Activated naive CD4-positive, alpha-beta T cell treated with anti-CD3 and anti-CD28 coated beads, Interleukin-2, amount 10 ng/mL, durations not matched to agents 7 days and 5 days (primary cell): ENCODE measurements around the gene RAB11FIP3.

ENCODE experiments used
- CTCF ChIA-PET: fragments of 350-600 bp; sonication (Branson Sonifier 250); formaldehyde crosslinking; loops from one replicate; lab custom pipeline; 2021; ENCODE audit warnings: antibody characterized with exemption; lab: Charles Lee
- DNase-seq: peaks from one replicate; pipeline ENCODE4 v3.0.0-alpha.2; 2020
- H3K27ac Mint-ChIP-seq: one replicate; pipeline ENCODE4 v1.8.0; 2021; ENCODE audit warnings: mild to moderate bottlenecking, moderate library complexity, mixed read lengths
- H3K27me3 Mint-ChIP-seq: one replicate; pipeline ENCODE4 v1.8.0; 2021; ENCODE audit warnings: mild to moderate bottlenecking, mixed read lengths
- H3K36me3 Mint-ChIP-seq: one replicate; pipeline ENCODE4 v1.8.0; 2021; ENCODE audit warnings: mixed read lengths
- H3K4me1 Mint-ChIP-seq: one replicate; pipeline ENCODE4 v1.8.0; 2021; ENCODE audit warnings: mixed read lengths
- H3K4me3 Mint-ChIP-seq: one replicate; pipeline ENCODE4 v1.8.0; 2021; ENCODE audit warnings: mild to moderate bottlenecking, moderate library complexity, mixed read lengths
- H3K9me3 Mint-ChIP-seq: one replicate; pipeline ENCODE4 v1.8.0; 2021; ENCODE audit warnings: mixed read lengths

The RAB11FIP3 gene

DNA sequence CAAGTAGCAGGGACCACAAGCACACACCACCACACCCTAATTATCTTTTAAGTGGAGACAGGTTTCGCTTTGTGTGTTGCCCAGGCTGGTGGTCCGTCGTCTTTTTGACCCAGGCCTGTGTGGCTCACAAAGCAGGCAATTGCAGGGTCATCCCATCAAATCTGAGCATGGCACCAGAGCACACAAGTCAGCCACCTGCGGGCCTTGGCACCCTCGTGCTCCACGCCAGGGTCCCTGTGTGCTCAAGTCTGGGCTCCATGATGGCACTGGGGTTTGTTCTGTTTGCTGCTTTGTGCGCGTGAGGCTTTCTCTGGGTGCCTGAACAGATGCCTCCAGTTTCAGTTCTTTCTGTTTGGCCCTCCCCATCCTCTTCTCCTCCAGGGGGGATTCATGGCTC lies 99.7 kb downstream of the RAB11FIP3 start:
- CTCF ChIA-PET, result no interaction called here
- Mint-ChIP-seq H3K4me1 (peaks cover 41% of the 10 kb centered on the region), H3K36me3 (peaks cover 7% of the 10 kb centered on the region), H3K27ac (peak overlapping the region; percentile 93), H3K27me3 (no peaks in the 10 kb centered on the region), H3K4me3 (no peak overlapping the region), H3K9me3 (no peaks in the 10 kb centered on the region)
- no peak for DNase-seq

DNA sequence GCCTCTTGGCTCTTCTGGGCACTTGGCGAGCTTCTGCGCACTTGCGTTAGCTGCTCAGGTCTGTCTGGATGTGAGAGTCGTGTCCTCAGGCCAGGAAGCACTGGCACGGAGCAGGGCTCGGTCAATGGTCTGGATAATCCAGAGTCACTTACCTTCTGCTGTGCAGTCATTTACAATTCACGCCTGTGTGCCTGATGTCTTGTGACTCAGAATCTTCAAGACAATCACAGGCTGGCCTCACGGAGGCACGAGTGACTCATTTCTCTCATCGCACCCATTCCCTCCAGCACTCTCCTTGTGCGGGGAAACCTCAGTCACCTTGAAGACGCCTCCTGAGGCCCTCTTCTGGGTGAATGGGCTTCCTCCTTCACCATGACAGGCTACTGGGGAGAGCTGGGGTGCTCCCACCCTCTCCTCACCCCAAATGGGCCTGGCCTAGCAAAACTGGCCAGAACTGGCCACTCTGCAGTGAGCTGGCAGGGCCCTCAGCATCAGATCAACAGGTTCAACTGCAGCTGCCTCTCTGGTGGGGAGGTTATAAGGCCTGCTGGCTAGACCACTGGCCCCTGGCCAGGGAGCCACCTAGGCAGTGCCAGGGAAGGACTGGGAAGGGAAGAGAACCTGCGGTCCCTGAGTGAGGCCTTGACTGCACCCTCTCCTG lies 100.2 kb downstream of the RAB11FIP3 start:
- Mint-ChIP-seq H3K27me3 (no peaks in the 10 kb centered on the region), H3K27ac (peak overlapping the region; percentile 93), H3K4me1 (peaks cover 44% of the 10 kb centered on the region), H3K9me3 (no peaks in the 10 kb centered on the region), H3K4me3 (peak overlapping the region; percentile 54), H3K36me3 (peaks cover 7% of the 10 kb centered on the region)
- peak; percentile 65 for DNase-seq
- CTCF ChIA-PET, result interaction anchor here (1.2 to 2.0 kb wide), 2 partner anchors 41 to 111 kb away, joined by 3 to 4 read pairs; partner anchors contain the start of gene NHLRC4

DNA sequence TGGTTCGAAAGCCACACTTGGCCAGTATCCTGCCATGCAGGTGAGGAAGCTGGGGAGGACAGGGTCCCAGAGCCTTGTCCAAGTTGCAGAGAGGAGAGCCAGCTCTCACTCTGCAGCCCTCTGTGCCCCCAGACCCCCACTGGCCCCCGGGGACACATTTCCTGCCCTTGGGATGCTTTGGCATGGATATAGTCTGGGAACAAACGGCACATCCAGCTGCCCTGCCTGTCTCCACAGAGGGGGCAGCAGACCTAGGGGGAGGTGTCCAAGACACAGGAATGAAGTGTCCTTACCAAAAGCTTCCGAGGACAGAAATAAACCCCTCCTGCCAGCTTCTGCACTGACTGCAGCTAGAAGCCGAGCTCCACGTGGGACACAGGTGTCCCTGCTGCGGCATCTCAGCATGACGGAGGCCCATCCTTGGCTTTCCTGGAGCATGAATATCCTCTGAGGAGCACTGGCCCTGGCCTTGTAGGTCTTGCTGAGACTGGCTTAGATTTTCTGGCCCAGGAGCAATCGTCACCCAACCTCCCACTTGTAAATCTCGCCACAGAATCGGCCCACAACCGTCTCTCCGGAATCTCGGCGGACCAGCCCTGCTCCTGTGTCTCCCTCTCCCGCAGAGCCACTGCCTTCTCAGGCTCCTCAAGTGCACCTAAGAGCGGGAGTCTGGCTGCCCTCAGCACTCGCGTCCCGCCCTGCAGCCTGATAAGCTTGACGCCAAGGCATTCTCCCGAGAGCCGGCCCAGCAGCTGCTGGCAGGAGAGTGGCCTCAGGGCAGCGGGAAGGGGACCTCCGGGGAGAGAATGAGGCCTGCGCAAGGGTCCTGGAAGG lies 100.9 kb downstream of the RAB11FIP3 start:
- Mint-ChIP-seq H3K9me3 (no peaks in the 10 kb centered on the region), H3K27me3 (no peaks in the 10 kb centered on the region), H3K4me1 (peaks cover 44% of the 10 kb centered on the region), H3K4me3 (peak overlapping the region; percentile 78), H3K36me3 (peaks cover 7% of the 10 kb centered on the region), H3K27ac (peak overlapping the region; percentile 93)
- CTCF ChIA-PET, result interaction anchor here (1.2 to 2.0 kb wide), 2 partner anchors 41 to 110 kb away, joined by 3 to 4 read pairs; partner anchors contain the start of gene NHLRC4
- DNase-seq, result no peak

DNA sequence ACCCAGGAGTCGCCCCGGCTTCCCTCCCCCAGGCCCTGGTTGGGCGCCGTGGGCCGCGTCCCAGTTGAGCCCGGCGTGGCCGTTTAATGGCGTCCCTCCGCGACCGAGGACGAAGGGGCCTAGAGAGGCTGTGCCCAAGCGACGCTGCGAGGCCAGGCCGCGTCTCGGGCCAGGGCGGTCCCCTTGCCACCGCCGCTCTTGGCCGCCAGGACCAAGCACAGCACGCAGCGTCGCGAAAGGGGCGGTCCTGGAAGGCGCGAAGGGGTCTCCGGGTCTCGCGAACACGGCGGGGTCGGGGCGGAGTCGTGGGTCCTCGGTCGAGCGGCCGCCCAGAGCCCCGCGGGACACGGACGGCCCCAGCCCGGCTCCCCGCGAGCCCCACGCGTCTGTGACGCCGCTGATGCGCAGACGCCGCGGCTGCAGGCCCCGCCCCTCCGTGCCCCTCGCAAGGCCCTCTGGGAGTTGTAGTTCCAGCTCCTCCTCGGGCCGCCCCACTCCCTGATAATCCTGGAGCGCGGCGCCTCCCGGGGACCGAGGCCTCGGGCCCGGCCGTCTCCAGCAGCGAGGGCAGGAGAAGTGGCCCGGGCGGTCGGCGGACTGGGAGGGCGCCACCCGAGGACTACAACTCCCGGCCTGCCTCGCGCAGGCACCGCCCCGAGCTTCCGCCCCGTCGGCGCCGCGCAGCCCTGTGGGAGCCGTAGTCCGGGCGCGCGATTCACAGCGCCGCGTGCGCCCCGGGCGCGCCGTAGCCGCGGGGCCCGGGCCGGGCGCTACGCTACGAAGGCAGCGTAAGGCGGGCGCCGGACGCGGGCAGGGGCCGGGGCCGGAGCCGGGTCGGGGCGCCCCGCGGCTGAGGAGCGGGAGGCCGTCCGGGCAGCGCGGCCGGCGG lies 101.8 kb downstream of the RAB11FIP3 start, which contains the start of gene CAPN15:
CAPN15 (plus strand) TSS at position 698 of the 889 bp plus-strand sequence. CDS start 19,127 bp downstream, outside the sequence.
- H3K27me3 Mint-ChIP-seq, result no peaks in the 10 kb centered on the region
- peaks cover 44% of the 10 kb centered on the region for H3K4me1 Mint-ChIP-seq
- peak within 1 kb of the TSS; percentile 91 for H3K4me3 Mint-ChIP-seq
- H3K9me3 Mint-ChIP-seq, result no peaks in the 10 kb centered on the region
- H3K36me3 Mint-ChIP-seq, result peaks cover 7% of the 10 kb centered on the region
- CTCF ChIA-PET, result interaction anchor here (2.0 kb wide), 1 partner anchor 40 kb away, joined by 4 read pairs; the partner anchor contains the start of gene NHLRC4
- peak within 1 kb of the TSS; percentile 93 for H3K27ac Mint-ChIP-seq
- DNase-seq, result peak; percentile 87

DNA sequence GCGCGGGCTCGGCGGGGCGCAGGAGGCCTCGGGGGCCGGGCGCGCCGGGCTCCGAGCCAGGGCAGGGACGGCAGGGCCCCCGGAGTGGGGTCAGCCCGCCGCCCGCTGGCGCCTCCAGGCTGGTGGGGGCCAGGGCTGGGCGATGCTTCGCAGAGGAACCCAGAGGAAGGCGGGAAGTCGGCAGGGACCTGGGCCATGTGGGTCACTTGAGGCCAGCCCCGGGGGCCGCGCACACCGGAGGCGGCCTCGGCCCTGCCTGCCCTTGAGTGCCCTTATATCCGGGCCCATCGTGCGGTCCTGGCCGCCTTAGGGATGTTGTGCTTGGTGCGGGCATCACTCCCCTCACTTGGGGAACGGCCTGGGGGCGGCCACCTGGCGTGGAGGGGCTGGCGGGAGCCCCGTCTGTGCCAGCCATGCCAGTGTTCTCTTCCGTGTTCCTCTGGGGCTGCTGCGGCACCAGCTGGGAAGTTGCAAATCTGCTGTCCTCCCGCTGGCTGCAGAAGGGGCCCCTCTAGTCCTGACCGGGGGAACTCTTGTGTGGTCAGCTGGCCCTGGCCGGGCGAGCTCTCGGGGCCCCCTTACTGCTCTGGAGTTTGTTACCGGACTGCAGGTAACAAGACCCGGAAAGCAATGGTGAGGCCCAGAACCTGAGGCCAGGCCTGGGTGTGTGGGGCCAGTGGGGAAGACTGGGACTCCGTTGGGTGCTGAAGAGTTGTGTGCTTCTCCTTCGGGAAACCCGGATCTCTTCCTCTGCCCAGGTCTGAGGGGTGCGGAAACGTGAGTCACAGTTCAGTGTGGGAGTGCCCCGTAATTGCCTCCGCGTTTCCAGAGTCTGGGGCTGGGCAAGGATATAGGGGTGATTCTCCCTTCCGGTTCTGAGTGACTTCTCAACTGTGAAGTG lies 102.9 kb downstream of the RAB11FIP3 start:
- H3K27me3 Mint-ChIP-seq, result no peaks in the 10 kb centered on the region
- CTCF ChIA-PET, result interaction anchor here (1.1 kb wide), 1 partner anchor 9 kb away, joined by 4 read pairs; no protein-coding TSS in a partner anchor
- peak overlapping the region; percentile 91 for H3K4me3 Mint-ChIP-seq
- H3K36me3 Mint-ChIP-seq, result peaks cover 7% of the 10 kb centered on the region
- peaks cover 44% of the 10 kb centered on the region for H3K4me1 Mint-ChIP-seq
- H3K9me3 Mint-ChIP-seq, result no peaks in the 10 kb centered on the region
- DNase-seq, result peak; percentile 56
- H3K27ac Mint-ChIP-seq, result peak overlapping the region; percentile 93

DNA sequence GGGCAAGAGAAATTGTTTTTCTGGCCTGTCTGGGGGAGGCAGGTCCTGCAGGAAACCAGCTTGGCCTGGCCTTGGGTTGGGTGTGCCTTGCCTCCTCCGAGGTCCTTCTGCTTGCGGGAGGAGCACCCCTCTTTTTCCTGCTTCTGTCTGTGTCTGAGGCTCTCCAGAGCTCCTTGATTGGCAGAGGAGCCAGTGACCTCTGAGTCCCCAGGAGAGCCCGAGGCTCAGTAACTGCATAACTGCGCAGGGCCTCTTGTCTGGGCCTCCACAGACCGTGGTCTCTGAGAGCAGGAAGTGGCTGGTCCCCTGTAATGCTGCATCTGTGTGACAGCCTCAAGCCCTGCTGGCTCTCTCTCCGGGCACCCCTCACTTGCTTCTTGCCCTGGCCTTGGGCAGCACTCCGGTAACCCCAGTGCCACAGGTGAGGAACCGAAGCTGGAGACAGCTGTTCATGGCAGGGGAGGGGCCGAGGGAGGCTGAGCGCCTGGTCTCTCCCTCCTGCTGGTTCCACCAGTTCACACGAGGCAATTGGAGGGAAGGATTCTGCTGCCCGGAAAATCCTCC lies 103.6 kb downstream of the RAB11FIP3 start:
- H3K36me3 Mint-ChIP-seq, result peaks cover 7% of the 10 kb centered on the region
- H3K27ac Mint-ChIP-seq, result peak overlapping the region; percentile 93
- H3K27me3 Mint-ChIP-seq, result no peaks in the 10 kb centered on the region
- peak overlapping the region; percentile 91 for H3K4me3 Mint-ChIP-seq
- no peaks in the 10 kb centered on the region for H3K9me3 Mint-ChIP-seq
- peaks cover 42% of the 10 kb centered on the region for H3K4me1 Mint-ChIP-seq
- CTCF ChIA-PET, result interaction anchor here (1.1 kb wide), 1 partner anchor 8 kb away, joined by 4 read pairs; no protein-coding TSS in a partner anchor
- peak; percentile 58 for DNase-seq

DNA sequence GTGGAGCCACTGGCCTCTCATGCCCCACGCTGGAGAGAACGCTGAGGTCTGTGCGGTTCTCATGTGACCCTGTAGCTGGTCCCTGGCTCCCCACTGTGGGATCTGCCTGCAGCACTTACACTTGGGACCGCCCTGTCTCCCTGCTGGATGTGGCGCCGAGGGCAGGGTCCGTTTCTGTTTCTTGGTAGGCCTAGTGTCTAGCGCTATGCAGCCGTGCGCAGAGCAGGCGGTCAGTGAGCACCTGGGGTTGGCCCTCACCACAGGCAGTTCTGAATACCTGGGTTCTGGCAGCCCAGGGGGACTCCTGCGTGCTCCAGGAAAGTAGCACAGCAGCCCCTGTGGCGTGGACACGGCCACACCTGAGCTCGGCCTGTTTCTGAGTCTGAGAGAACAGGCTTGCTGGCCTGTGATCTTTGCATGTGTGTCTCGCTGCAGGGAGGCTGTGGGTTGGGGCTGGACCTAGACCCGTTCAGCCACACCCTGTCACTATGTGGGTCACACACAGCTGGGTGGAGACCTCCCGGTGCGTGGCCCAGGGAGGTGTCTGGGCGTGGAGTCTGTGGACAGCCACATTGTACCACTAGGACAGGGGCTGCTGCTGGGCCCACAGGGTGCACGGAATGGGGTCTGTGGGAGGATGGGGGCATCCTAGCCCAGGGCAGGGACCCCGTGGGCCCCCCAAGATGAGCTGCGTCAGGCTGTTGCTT lies 104.8 kb downstream of the RAB11FIP3 start:
- no peak for DNase-seq
- peaks cover 7% of the 10 kb centered on the region for H3K36me3 Mint-ChIP-seq
- H3K9me3 Mint-ChIP-seq, result no peaks in the 10 kb centered on the region
- no peaks in the 10 kb centered on the region for H3K27me3 Mint-ChIP-seq
- H3K4me3 Mint-ChIP-seq, result peak overlapping the region; percentile 91
- CTCF ChIA-PET, result no interaction called here
- peak overlapping the region; percentile 86 for H3K27ac Mint-ChIP-seq
- H3K4me1 Mint-ChIP-seq, result peaks cover 35% of the 10 kb centered on the region

DNA sequence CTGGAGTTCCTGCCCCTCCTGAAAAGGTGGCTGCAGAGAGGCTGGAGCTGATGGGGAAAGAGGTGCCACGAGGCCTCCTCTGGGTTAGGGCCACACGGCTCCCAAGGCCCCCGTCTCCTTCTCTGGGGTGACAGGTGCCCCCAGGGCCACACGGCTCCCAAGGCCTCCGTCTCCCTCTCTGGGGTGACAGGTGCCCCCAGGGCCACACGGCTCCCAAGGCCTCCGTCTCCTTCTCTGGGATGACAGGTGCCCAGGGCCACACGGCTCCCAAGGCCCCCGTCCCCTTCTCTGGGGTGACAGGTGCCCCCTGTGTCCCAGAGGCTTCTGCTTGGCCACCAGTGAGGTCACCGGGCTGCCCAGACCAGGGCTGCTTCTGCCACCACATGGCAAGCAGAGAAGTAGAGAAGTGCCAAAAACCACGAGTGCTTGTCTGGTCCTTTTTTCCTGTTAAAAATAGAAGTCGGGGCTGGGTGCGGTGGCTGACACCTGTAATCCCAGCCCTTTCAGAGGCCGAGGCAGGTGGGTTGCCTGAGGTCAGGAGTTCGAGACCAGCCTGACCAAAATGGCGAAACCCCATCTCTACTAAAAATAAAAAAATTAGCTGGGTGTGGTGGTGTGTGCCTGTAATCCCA lies 106.2 kb downstream of the RAB11FIP3 start:
- no peak for DNase-seq
- Mint-ChIP-seq H3K9me3 (no peaks in the 10 kb centered on the region), H3K27me3 (no peaks in the 10 kb centered on the region), H3K4me1 (peaks cover 21% of the 10 kb centered on the region), H3K27ac (no peak overlapping the region), H3K36me3 (peaks cover 3% of the 10 kb centered on the region), H3K4me3 (no peak overlapping the region)
- CTCF ChIA-PET, result no interaction called here

DNA sequence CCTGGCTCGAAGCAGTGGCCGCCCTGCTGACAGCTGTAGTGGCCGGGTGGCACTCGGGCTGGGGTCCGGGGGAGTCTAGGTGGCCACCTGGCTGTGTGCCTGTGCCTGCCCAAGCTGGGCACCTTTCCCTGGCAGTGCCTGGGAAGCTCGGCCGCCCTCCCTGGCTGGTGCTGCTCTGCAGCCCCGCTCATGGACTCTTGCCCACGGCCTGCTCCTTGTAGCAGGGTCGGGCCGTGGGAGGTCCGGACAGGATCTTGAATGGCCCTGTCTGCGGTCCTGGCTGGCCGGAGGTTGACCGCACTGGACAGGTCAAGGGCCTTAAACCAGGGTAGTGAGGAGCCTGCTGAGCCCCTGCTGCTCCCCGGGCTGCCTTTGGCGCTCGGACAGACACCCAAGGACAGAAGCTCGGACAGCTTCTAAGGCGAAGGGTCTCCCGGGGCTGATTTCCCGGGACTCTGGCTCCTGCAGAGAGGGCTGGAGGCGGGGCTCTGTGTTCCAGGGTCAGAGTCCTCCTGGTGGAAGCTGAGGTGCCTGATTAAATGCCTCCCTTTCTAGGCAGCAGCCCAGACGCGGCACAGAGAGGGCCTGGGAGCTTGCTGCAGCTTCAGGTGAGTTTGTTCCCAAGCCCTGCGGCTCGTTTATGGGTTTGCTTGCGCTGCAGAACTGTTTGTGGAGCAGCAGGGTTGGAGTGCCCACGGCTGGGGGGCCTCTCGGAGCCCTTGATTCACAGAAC lies 108.1 kb downstream of the RAB11FIP3 start:
- CTCF ChIA-PET, result no interaction called here
- Mint-ChIP-seq H3K4me3 (no peak overlapping the region), H3K27me3 (no peaks in the 10 kb centered on the region), H3K4me1 (peaks cover 19% of the 10 kb centered on the region), H3K9me3 (no peaks in the 10 kb centered on the region), H3K27ac (no peak overlapping the region), H3K36me3 (peaks cover 2% of the 10 kb centered on the region)
- DNase-seq, result no peak

DNA sequence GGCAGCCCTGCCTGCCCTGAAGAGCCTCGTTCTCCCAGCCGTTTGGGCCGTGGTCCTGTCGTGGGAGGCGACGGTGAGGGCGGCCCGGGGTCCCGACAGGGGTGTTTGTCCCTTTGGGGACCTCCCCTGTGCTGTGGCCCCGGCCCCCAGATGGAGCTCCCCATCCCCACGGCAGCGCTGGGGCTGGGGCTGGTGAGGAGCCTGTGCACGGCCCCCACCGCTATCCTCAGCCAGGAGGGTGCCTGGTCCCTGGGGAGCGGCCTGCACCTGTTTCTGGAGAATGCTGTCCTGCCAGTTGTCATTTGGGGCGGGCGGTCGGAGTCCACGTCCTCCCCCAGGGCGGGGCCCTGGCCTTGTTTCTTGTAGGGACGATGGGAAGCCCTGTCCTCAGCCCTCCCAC lies 108.7 kb downstream of the RAB11FIP3 start:
- no peaks in the 10 kb centered on the region for H3K27me3 Mint-ChIP-seq
- no peak overlapping the region for H3K4me3 Mint-ChIP-seq
- no peaks in the 10 kb centered on the region for H3K9me3 Mint-ChIP-seq
- no peaks in the 10 kb centered on the region for H3K36me3 Mint-ChIP-seq
- peaks cover 13% of the 10 kb centered on the region for H3K4me1 Mint-ChIP-seq
- DNase-seq, result no peak
- no peak overlapping the region for H3K27ac Mint-ChIP-seq
- CTCF ChIA-PET, result no interaction called here

DNA sequence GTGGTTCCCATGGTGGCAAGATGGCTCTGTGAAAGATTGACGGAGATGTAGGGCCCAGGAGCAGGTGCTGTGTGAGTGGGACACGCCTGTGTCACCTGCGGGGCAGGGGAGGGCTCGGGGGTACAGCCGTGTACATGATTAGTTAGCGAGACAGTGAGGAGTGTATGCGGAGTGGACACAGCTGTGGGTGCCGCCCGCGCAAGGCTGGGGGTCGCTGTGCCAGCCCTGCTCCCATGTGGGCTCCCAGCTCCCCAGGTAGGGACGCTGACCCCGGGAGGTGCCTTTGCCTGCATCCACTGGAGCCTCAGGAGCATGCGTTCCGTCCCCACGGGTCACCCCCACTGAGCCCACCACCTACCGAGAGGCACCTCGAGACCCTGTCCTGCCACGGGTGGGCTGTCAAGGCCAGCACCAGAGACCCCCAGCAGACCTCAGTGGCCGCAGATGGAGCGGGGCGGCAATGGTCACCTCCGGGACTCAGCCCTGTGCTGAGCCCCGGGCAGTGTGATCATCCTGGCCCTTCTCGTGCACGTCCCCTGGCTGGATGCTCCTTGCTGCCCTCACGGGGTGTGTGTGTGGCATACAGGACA lies 109.5 kb downstream of the RAB11FIP3 start:
- H3K27ac Mint-ChIP-seq, result no peak overlapping the region
- H3K36me3 Mint-ChIP-seq, result no peaks in the 10 kb centered on the region
- H3K27me3 Mint-ChIP-seq, result no peaks in the 10 kb centered on the region
- CTCF ChIA-PET, result no interaction called here
- no peaks in the 10 kb centered on the region for H3K9me3 Mint-ChIP-seq
- H3K4me3 Mint-ChIP-seq, result no peak overlapping the region
- H3K4me1 Mint-ChIP-seq, result peaks cover 5% of the 10 kb centered on the region
- no peak for DNase-seq
